HepG2 (cell line): ENCODE measurements around the gene GP1BA. TPM values are rescaled to one million over a fixed set of nuclear protein-coding genes. Genes with fewer than 3 reads are reported as not detected.

ENCODE experiments used
- ATF3 ChIP-seq: sonication (generic); formaldehyde crosslinking; IDR thresholded peaks from 2 replicates; pipeline ENCODE4 v1.4.0; 2020; ENCODE audit warnings: missing genetic modification reagents
- ATF7 ChIP-seq, 2 experiments: fragments of 450-650 bp in 1 of 2; sonication (generic) in 1 of 2; formaldehyde crosslinking in 1 of 2; IDR thresholded peaks; 2 replicates each; pipeline versions ENCODE4 v1.4.0 to v1.6.1; 2016 to 2020; ENCODE audit warnings: antibody characterized with exemption in 1 of 2, mild to moderate bottlenecking in 1 of 2, missing genetic modification reagents in 1 of 2
- BRF2 ChIP-seq: sonication (generic); formaldehyde crosslinking; IDR thresholded peaks from 2 replicates; pipeline ENCODE4 v1.8.1; 2022; ENCODE audit warnings: mild to moderate bottlenecking, missing genetic modification reagents
- ETS1 ChIP-seq: sonication (generic); formaldehyde crosslinking; IDR thresholded peaks from 2 replicates; pipeline ENCODE4 v1.4.0; 2020; ENCODE audit warnings: missing genetic modification reagents
- FOSL1 ChIP-seq: sonication (generic); formaldehyde crosslinking; IDR thresholded peaks from 2 replicates; pipeline ENCODE4 v1.9.0; 2021; ENCODE audit warnings: missing genetic modification reagents, borderline replicate concordance
- FUBP1 ChIP-seq: sonication (generic); formaldehyde crosslinking; IDR thresholded peaks from 2 replicates; pipeline ENCODE4 v1.5.1; 2020; ENCODE audit warnings: missing genetic modification reagents, mild to moderate bottlenecking, borderline replicate concordance
- KMT2B ChIP-seq: IDR thresholded peaks from 2 replicates; pipeline ENCODE4 v1.6.1; 2016; ENCODE audit warnings: missing genetic modification reagents, missing compliant biosample characterization
- MYPOP ChIP-seq: sonication (generic); formaldehyde crosslinking; IDR thresholded peaks from 2 replicates; pipeline ENCODE4 v1.8.1; 2023; ENCODE audit warnings: mild to moderate bottlenecking, moderate library complexity, missing genetic modification reagents
- NKX3-1 ChIP-seq: sonication (generic); formaldehyde crosslinking; IDR thresholded peaks from 2 replicates; pipeline ENCODE4 v1.5.0; 2020; ENCODE audit warnings: missing genetic modification reagents
- RCOR2 ChIP-seq: IDR thresholded peaks from 2 replicates; pipeline ENCODE4 v1.6.1; 2016; ENCODE audit warnings: missing biosample characterization, missing genetic modification reagents
- SRSF1 ChIP-seq: fragments of 200-400 bp; formaldehyde crosslinking; optimal IDR thresholded peaks from 2 replicates; pipeline ENCODE3; 2017; ENCODE audit warnings: mild to moderate bottlenecking, low read depth, low read length, moderate library complexity
- STAT6 ChIP-seq: sonication (generic); formaldehyde crosslinking; IDR thresholded peaks from 2 replicates; pipeline ENCODE4 v1.4.0; 2020; ENCODE audit warnings: missing genetic modification reagents, mild to moderate bottlenecking, borderline replicate concordance
- TMF1 ChIP-seq: sonication (generic); formaldehyde crosslinking; IDR thresholded peaks from 2 replicates; pipeline ENCODE4 v1.8.1; 2022; ENCODE audit warnings: low read depth, missing genetic modification reagents
- ZMYM3 ChIP-seq: sonication (generic); formaldehyde crosslinking; IDR thresholded peaks from 2 replicates; pipeline ENCODE4 v1.5.1; 2020; ENCODE audit warnings: mild to moderate bottlenecking, missing genetic modification reagents
- ZNF326 ChIP-seq: sonication (generic); formaldehyde crosslinking; IDR thresholded peaks from 2 replicates; pipeline ENCODE4 v1.4.0; 2020; ENCODE audit warnings: missing genetic modification reagents, borderline replicate concordance
- ZNF543 ChIP-seq: sonication (generic); formaldehyde crosslinking; IDR thresholded peaks from 2 replicates; pipeline ENCODE4 v1.4.0; 2020; ENCODE audit warnings: mild to moderate bottlenecking, missing genetic modification reagents
- ZNF552 ChIP-seq: sonication (generic); formaldehyde crosslinking; IDR thresholded peaks from 2 replicates; pipeline ENCODE4 v1.9.0; 2022; ENCODE audit warnings: missing genetic modification reagents, mild to moderate bottlenecking, borderline replicate concordance
- ZNF562 ChIP-seq: sonication (generic); formaldehyde crosslinking; IDR thresholded peaks from 2 replicates; pipeline ENCODE4 v1.8.0; 2022; ENCODE audit warnings: missing genetic modification reagents, borderline replicate concordance
- ZNF570 ChIP-seq: sonication (generic); formaldehyde crosslinking; IDR thresholded peaks from 2 replicates; pipeline ENCODE4 v1.4.0; 2020; ENCODE audit warnings: mild to moderate bottlenecking, missing genetic modification reagents, borderline replicate concordance
- ZNF720 ChIP-seq: sonication (generic); formaldehyde crosslinking; IDR thresholded peaks from 2 replicates; pipeline ENCODE4 v1.4.0; 2020; ENCODE audit warnings: missing genetic modification reagents
- polyA plus RNA-seq, 8 experiments: library from polyadenylated mRNA; depleted of rRNA in 3 of 8; stranded (reverse) in 7 of 8; unstranded in 1 of 8; fragments of >200 nt; fragmentation: Illumina TruSeq in 4 of 8; extraction: Trizol in 4 of 8; gene quantifications; 2 replicates each; pipeline versions ENCODE4 v1.2.1 to v1.2.3, GENCODE V29; 2011 to 2016; ENCODE audit warnings: low read depth in 4 of 8, missing spikeins in 1 of 8, mixed read lengths in 1 of 8; ENCODE audit not compliant: insufficient read depth in 1 of 8
- total RNA-seq, 5 experiments: library from RNA; depleted of rRNA; stranded (reverse); fragments of >200 nt; fragmentation: Illumina TruSeq; extraction: Trizol; gene quantifications; 2 replicates each; pipeline ENCODE4 v1.2.3, GENCODE V29; 2016; ENCODE audit warnings: low read depth in 1 of 5

The GP1BA gene
- total and polyA plus RNA-seq, 2 of the 13 experiments (the other 11 are each of a cell fraction or from before 2014, with no cell fraction given), result not detected

- TF ChIP-seq STAT6 (no peak), ZNF552 (CRISPR knock-in tag) (no peak), ZNF543 (CRISPR knock-in tag) (no peak), ZNF570 (CRISPR knock-in tag) (no peak), MYPOP (no peak), SRSF1 (no peak), BRF2 (CRISPR knock-in tag) (no peak), ZNF326 (CRISPR knock-in tag) (no peak), FOSL1 (CRISPR knock-in tag) (peak; percentile 71), ZMYM3 (no peak), ATF3 (peak; percentile 81), FUBP1 (CRISPR knock-in tag) (no peak), KMT2B (CRISPR knock-in tag) (no peak), ATF7 (IDR thresholded peaks at IDR 0.05) (no peak), ATF7 (CRISPR knock-in tag; IDR thresholded peaks at IDR 0.05) (no peak), TMF1 (CRISPR knock-in tag) (no peak), RCOR2 (CRISPR knock-in tag) (no peak), ZNF562 (CRISPR knock-in tag) (no peak), NKX3-1 (CRISPR knock-in tag) (no peak), ZNF720 (CRISPR knock-in tag) (no peak), ETS1 (no peak)
Observed at GRCh38 chr17:4945176-4945943, 13.3 kb downstream of the GP1BA start (continued).
